Endothelial cell of umbilical vein (primary cell): Measurements from ENCODE around the gene PTGES2.

ENCODE experiments used
- CTCF ChIP-seq, 2 donors: IDR thresholded peaks; 1 replicate in 1 of 2; 2 replicates in 1 of 2; pipeline ENCODE4 v1.5.1; 2011; ENCODE audit warnings: low read length in 2 of 2, mild to moderate bottlenecking in 2 of 2, moderate library complexity in 2 of 2, control low read depth in 1 of 2, inconsistent platforms in 1 of 2, low read depth in 1 of 2; ENCODE audit not compliant: insufficient read depth in 1 of 2; ENCODE audit errors: extremely low read depth in 1 of 2
- EZH2 ChIP-seq: IDR thresholded peaks from 2 replicates; pipeline ENCODE4 v1.6.1; 2012; ENCODE audit warnings: borderline replicate concordance, low read depth, mild to moderate bottlenecking, moderate library complexity, low read length, inconsistent platforms; ENCODE audit not compliant: severe bottlenecking
- GATA2 ChIP-seq: IDR thresholded peaks from 2 replicates; pipeline ENCODE4 v1.7.0; 2011; ENCODE audit warnings: low read depth, mild to moderate bottlenecking, moderate library complexity, mixed read lengths, low read length; ENCODE audit not compliant: insufficient read length, insufficient read depth
- POLR2A ChIP-seq: IDR thresholded peaks from 2 replicates; pipeline ENCODE4 v1.6.1; 2012; ENCODE audit warnings: low read depth, mild to moderate bottlenecking, control low read depth, low read length
- POLR2AphosphoS5 ChIP-seq: IDR thresholded peaks from 2 replicates; pipeline ENCODE4 v1.6.1; 2012; ENCODE audit warnings: low read depth, mild to moderate bottlenecking, control low read depth, low read length, moderate library complexity; ENCODE audit not compliant: insufficient read depth

- TF ChIP-seq POLR2A (no peak), CTCF (IDR thresholded peaks at IDR 0.05; ENCODE audit: extremely low read depth in 1 of 2, insufficient read depth in 1 of 2, low read depth in 1 of 2, low read length in 2 of 2) (no peak), EZH2 (no peak), GATA2 (no peak), POLR2AphosphoS5 (no peak)
Observed at GRCh38 chr9:128149951-128150593, 22.5 kb upstream of the PTGES2 start.
